ENCODE results near the gene SECTM1.

SECTM1 gene

GRCh38 chr17:82280537-82280936, 53.0 kb downstream of the SECTM1 start:
- DNase-seq (ENCODE audit: low read depth in 2 of 2) = no peak

- no peak for DNase-seq (ENCODE audit: low read depth in 2 of 2)
These were observed 54.7 kb downstream of the SECTM1 start for GRCh38 chr17:82278786-82279391.

GRCh38 chr17:82278308-82278707, 55.3 kb downstream of the SECTM1 start:
- DNase-seq (ENCODE audit: low read depth in 2 of 2) = no peak

- DNase-seq (ENCODE audit: low read depth in 2 of 2) = no peak
These were observed 55.7 kb downstream of the SECTM1 start for GRCh38 chr17:82277851-82278250.

GRCh38 chr17:82276938-82277337, 56.6 kb downstream of the SECTM1 start:
- DNase-seq (ENCODE audit: low read depth in 2 of 2) = no peak

- no peak for DNase-seq (ENCODE audit: low read depth in 2 of 2)
These were observed 58.2 kb downstream of the SECTM1 start for GRCh38 chr17:82275326-82275725.

GRCh38 chr17:82274134-82275020, 59.2 kb downstream of the SECTM1 start:
- DNase-seq (ENCODE audit: low read depth in 2 of 2) = no peak

GRCh38 chr17:82273327-82274133, 60.0 kb downstream of the SECTM1 start, which contains the start of gene CSNK1D:
TSS of gene CSNK1D (minus strand) at chr17:82273700. CDS start at chr17:82273381, 319 bp downstream.
- peak; percentile 89 to 90 for DNase-seq (ENCODE audit: low read depth in 2 of 2)

GRCh38 chr17:82272495-82273326, 60.9 kb downstream of the SECTM1 start:
- no peak for DNase-seq (ENCODE audit: low read depth in 2 of 2)

- DNase-seq (ENCODE audit: low read depth in 2 of 2) = no peak
These were observed 62.2 kb downstream of the SECTM1 start for GRCh38 chr17:82271401-82271800.

Data from stimulated activated CD8-positive, alpha-beta memory T cell treated with anti-CD3 and anti-CD28 coated beads, Interleukin-2, amount 100 ng/mL, for 1 hour (primary cell).